Activated naive CD8-positive, alpha-beta T cell treated with anti-CD3 and anti-CD28 coated beads, Interleukin-2, amount 10 ng/mL, durations not matched to agents 7 days and 5 days (primary cell): ENCODE data around the gene PFKM. TPM values are rescaled to one million over a fixed set of nuclear protein-coding genes. Genes with fewer than 3 reads are reported as not detected.
"Not testable (repeated sequence)": the region's sequence is repeated elsewhere in the genome, so short reads cannot be mapped to it uniquely, and the experiment has no call there.

ENCODE experiments used
- ATAC-seq: fragments of 150-1000 bp; cut with Tn5 transposase; one replicate; pipeline ENCODE4 v1.10.0; 2021; ENCODE audit warnings: low read depth, moderate library complexity
- POLR2A ChIA-PET: fragments of 350-600 bp; sonication (Branson Sonifier 250); formaldehyde crosslinking; loops from one replicate; lab custom pipeline; 2021; ENCODE audit warnings: antibody characterized with exemption; lab: Charles Lee
- DNase-seq: peaks from one replicate; pipeline ENCODE4 v3.0.0; 2021
- H3K27ac Mint-ChIP-seq: one replicate; pipeline ENCODE4 v1.8.0; 2022; ENCODE audit warnings: mild to moderate bottlenecking, mixed read lengths
- H3K27me3 Mint-ChIP-seq: one replicate; pipeline ENCODE4 v1.8.0; 2022; ENCODE audit warnings: mild to moderate bottlenecking, moderate library complexity, mixed read lengths
- H3K36me3 Mint-ChIP-seq: one replicate; pipeline ENCODE4 v1.8.0; 2021; ENCODE audit warnings: mild to moderate bottlenecking, mixed read lengths
- H3K4me1 Mint-ChIP-seq: one replicate; pipeline ENCODE4 v1.8.0; 2021; ENCODE audit warnings: mixed read lengths
- H3K4me3 Mint-ChIP-seq: one replicate; pipeline ENCODE4 v1.8.0; 2022; ENCODE audit warnings: mild to moderate bottlenecking, moderate library complexity, mixed read lengths
- H3K9me3 Mint-ChIP-seq: one replicate; pipeline ENCODE4 v1.8.0; 2021; ENCODE audit warnings: mixed read lengths
- total RNA-seq, 2 experiments: library from RNA; stranded (reverse); gene quantifications; one replicate each; pipeline ENCODE4 v1.2.3, GENCODE V29; 2021

Gene PFKM
- total RNA-seq, 2 experiments from 2014 or later = 23.9 to 26.2 TPM

GRCh38 chr12:48145981-48146380 is 26.8 kb downstream of the PFKM start:
- H3K9me3 Mint-ChIP-seq = no peaks in the 10 kb centered on the region
- ATAC-seq (no peak), DNase-seq (no peak)
- no peak overlapping the region for H3K27ac Mint-ChIP-seq
- no peaks in the 10 kb centered on the region for H3K27me3 Mint-ChIP-seq
- peaks cover 3% of the 10 kb centered on the region for H3K4me1 Mint-ChIP-seq
- POLR2A ChIA-PET = no interaction called here
- H3K4me3 Mint-ChIP-seq = no peak overlapping the region
- peaks cover 11% of the 10 kb centered on the region for H3K36me3 Mint-ChIP-seq

GRCh38 chr12:48151103-48151771 is 32.1 kb downstream of the PFKM start:
- H3K27me3 Mint-ChIP-seq = no peaks in the 10 kb centered on the region
- ATAC-seq (no peak), DNase-seq (no peak)
- POLR2A ChIA-PET = interaction anchor here (0.7 to 1.1 kb wide), 2 partner anchors 44 to 541 kb away, joined by 3 read pairs; no protein-coding TSS in a partner anchor
- peaks cover 10% of the 10 kb centered on the region for H3K4me1 Mint-ChIP-seq
- peaks cover 14% of the 10 kb centered on the region for H3K36me3 Mint-ChIP-seq
- no peaks in the 10 kb centered on the region for H3K9me3 Mint-ChIP-seq
- no peak overlapping the region for H3K27ac Mint-ChIP-seq
- no peak overlapping the region for H3K4me3 Mint-ChIP-seq

- Mint-ChIP-seq H3K4me3 (peak overlapping the region; percentile 96), H3K4me1 (peaks cover 26% of the 10 kb centered on the region)
- ATAC-seq, DNase-seq, H3K27me3 Mint-ChIP-seq, H3K9me3 Mint-ChIP-seq, H3K36me3 Mint-ChIP-seq, H3K27ac Mint-ChIP-seq: not testable (repeated sequence)
- POLR2A ChIA-PET = interaction anchor here (0.7 to 3.2 kb wide), 2 partner anchors 50 to 275 kb away, joined by 4 to 41 read pairs; partner anchors contain the start of gene SENP1
These were observed 36.6 kb downstream of the PFKM start for GRCh38 chr12:48155786-48156185.

DNA sequence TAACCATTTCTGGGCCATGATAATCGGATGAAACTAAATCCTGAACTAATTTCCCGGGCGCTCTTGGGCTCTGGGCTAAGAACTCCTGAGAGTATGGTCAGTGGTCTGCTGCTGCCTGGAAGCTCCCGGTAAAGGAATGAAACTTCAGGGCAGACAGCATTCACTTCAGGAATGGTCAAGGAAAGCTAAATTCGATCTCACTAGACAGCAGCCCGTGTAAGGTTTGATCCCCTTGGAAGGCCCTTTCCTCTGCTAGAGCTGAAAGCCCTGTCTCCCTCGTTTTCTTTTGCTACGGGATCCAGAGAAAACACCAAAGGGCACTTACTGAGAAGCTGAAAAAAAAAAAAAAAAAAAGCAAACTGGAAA is 37.5 kb downstream of the PFKM start:
- no peak for DNase-seq
- POLR2A ChIA-PET = interaction anchor here (0.6 to 3.2 kb wide), 6 partner anchors 27 to 1881 kb away, joined by 3 to 41 read pairs (median 6); partner anchors contain the start of genes CCDC184 and SENP1

GRCh38 chr12:48157018-48157888 is 38.1 kb downstream of the PFKM start, which contains the start of gene ASB8:
TSS of gene ASB8 (minus strand) at chr12:48157515. CDS start at chr12:48153496, 4,019 bp downstream.
- Mint-ChIP-seq H3K27me3 (no peaks in the 10 kb centered on the region), H3K4me3 (peak within 1 kb of the TSS; percentile 96), H3K4me1 (peaks cover 30% of the 10 kb centered on the region)

More for the DNA sequence above, 37.5 kb downstream of the PFKM start:
- H3K4me3 Mint-ChIP-seq = peak overlapping the region; percentile 96
- H3K27me3 Mint-ChIP-seq = no peaks in the 10 kb centered on the region
- peak overlapping the region; percentile 95 for H3K27ac Mint-ChIP-seq
- peaks cover 30% of the 10 kb centered on the region for H3K4me1 Mint-ChIP-seq
- H3K36me3 Mint-ChIP-seq = peaks cover 10% of the 10 kb centered on the region
- no peak for ATAC-seq
- H3K9me3 Mint-ChIP-seq = no peaks in the 10 kb centered on the region

GRCh38 chr12:48157889-48158370 is 38.8 kb downstream of the PFKM start:
- Mint-ChIP-seq H3K4me3 (peak overlapping the region; percentile 96), H3K4me1 (peaks cover 29% of the 10 kb centered on the region), H3K27me3 (peaks cover 1% of the 10 kb centered on the region), H3K36me3 (peaks cover 6% of the 10 kb centered on the region), H3K27ac (peak overlapping the region; percentile 95), H3K9me3 (no peaks in the 10 kb centered on the region)
- ATAC-seq (no peak), DNase-seq (no peak)
- POLR2A ChIA-PET = interaction anchor here (0.6 to 3.2 kb wide), 9 partner anchors 10 to 442 kb away, joined by 3 to 41 read pairs (median 5); partner anchors contain the start of genes CCDC184, SENP1 and TMEM106C

More at GRCh38 chr12:48157018-48157888, 38.1 kb downstream of the PFKM start, which contains the start of gene ASB8:
- DNase-seq (peak; percentile 97), ATAC-seq (peak; percentile 98)
- peak within 1 kb of the TSS; percentile 95 for H3K27ac Mint-ChIP-seq
- POLR2A ChIA-PET = interaction anchor here (0.6 to 3.2 kb wide), 12 partner anchors 10 to 1881 kb away, joined by 3 to 41 read pairs (median 5); partner anchors contain the start of genes CCDC184, SENP1 and TMEM106C
- H3K9me3 Mint-ChIP-seq = no peaks in the 10 kb centered on the region
- peaks cover 7% of the 10 kb centered on the region for H3K36me3 Mint-ChIP-seq

DNA sequence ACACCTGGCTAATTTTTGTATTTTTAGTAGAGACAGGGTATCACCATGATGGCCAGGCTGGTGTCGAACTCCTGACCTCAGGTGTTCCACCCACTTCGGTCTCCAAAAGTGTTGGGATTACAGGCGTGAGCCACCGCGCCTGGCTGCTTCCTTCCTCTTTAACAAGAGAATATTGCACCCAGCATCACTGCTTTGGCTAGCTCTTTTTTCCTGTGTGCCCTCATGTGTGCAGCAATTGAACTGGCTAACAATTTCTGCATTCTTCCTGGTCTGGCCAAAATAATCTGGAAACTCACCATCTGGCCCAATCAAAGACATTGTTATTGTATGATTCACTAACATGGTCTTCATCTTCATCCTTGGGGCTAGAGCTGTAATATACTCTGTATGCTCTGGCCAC is 40.9 kb downstream of the PFKM start:
- Mint-ChIP-seq H3K27ac (no peak overlapping the region), H3K4me3 (no peak overlapping the region), H3K36me3 (no peaks in the 10 kb centered on the region), H3K4me1 (peaks cover 27% of the 10 kb centered on the region), H3K27me3 (peaks cover 11% of the 10 kb centered on the region), H3K9me3 (no peaks in the 10 kb centered on the region)
- ATAC-seq (no peak), DNase-seq (no peak)
- POLR2A ChIA-PET = interaction anchor here (0.5 kb wide), 1 partner anchor 294 kb away, joined by 3 read pairs; no protein-coding TSS in a partner anchor

DNA sequence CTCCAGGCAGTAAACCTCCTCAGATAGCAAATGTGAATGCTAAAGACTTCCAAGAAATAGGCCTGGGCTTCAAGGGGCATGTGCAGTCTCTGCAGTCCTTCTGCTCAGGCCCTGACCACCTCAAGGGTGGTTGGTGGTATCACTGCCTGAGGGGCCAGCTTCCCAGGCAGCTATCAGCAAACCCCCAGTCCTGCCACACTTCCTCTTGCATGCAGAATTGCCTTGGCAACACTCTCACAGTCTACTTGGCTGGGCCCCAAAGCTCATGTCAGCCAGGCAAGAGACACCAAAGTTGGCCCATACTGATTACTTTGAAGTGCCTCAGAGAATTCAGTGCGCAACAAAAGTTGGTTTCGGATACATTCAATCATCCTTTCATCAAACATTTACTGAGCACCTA is 41.6 kb downstream of the PFKM start:
- POLR2A ChIA-PET = no interaction called here
- Mint-ChIP-seq H3K4me1 (peaks cover 27% of the 10 kb centered on the region), H3K27me3 (peaks cover 14% of the 10 kb centered on the region), H3K9me3 (no peaks in the 10 kb centered on the region), H3K27ac (no peak overlapping the region), H3K36me3 (no peaks in the 10 kb centered on the region), H3K4me3 (no peak overlapping the region)
- ATAC-seq (no peak), DNase-seq (no peak)

GRCh38 chr12:48163150-48163747 is 44.1 kb downstream of the PFKM start:
- no peak overlapping the region for H3K4me3 Mint-ChIP-seq
- no peak overlapping the region for H3K27ac Mint-ChIP-seq
- POLR2A ChIA-PET = no interaction called here
- H3K36me3 Mint-ChIP-seq = no peaks in the 10 kb centered on the region
- H3K9me3 Mint-ChIP-seq = no peaks in the 10 kb centered on the region
- DNase-seq (no peak), ATAC-seq (no peak)
- peaks cover 17% of the 10 kb centered on the region for H3K27me3 Mint-ChIP-seq
- H3K4me1 Mint-ChIP-seq = peaks cover 13% of the 10 kb centered on the region

GRCh38 chr12:48164451-48164850 is 45.3 kb downstream of the PFKM start:
- ATAC-seq (no peak), DNase-seq (no peak)
- Mint-ChIP-seq H3K36me3 (no peaks in the 10 kb centered on the region), H3K9me3 (no peaks in the 10 kb centered on the region), H3K4me1 (peaks cover 13% of the 10 kb centered on the region), H3K27ac (no peak overlapping the region), H3K27me3 (peaks cover 17% of the 10 kb centered on the region), H3K4me3 (no peak overlapping the region)
- POLR2A ChIA-PET = no interaction called here

DNA sequence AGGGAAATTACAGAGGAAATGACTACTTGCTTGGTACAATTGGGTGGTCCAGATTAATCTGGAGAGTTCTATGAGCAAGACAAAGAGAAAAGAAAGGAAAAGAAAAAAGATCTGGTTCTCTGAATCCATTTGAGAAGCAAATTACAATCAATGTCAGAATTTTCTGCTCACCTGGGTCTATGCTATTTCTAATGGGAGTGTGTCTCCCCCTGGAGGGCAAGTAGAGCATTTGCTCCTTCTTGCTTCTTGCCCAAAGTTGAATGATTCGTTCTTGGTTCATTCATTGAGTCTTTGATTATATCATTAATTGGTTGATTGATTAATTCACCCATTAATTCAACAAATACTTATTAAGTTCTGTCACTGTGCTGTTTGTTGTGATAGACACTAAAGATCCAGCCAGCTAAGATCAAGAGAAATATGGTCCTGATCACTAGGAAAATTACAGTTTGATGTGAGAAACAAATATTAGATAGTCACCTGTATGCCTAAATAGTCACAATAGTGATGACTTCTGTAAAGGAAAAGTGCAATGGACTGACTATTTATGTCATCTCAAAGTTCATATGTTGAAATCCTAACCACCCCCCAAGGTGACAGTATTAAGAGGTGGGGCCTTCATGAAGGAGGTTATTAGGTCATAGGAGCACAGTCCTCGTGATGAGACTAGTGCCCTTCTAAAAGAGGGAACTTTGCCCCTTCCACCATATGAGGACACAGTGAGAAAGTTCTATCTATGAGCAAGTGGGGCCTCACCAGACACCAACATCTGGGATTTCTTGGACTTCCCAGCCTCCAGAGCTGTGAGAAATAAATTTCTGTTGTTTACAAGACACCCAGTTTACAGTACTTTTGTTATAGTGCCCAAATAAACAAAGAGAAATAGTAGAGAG is 46.2 kb downstream of the PFKM start:
- Mint-ChIP-seq H3K9me3 (no peaks in the 10 kb centered on the region), H3K36me3 (no peaks in the 10 kb centered on the region), H3K4me3 (no peak overlapping the region), H3K27me3 (peaks cover 23% of the 10 kb centered on the region), H3K4me1 (peaks cover 11% of the 10 kb centered on the region), H3K27ac (no peak overlapping the region)
- POLR2A ChIA-PET = no interaction called here
- DNase-seq (no peak), ATAC-seq (no peak)

- Mint-ChIP-seq H3K27ac (no peak overlapping the region), H3K9me3 (no peaks in the 10 kb centered on the region)
- POLR2A ChIA-PET = no interaction called here
These were observed 49.8 kb downstream of the PFKM start for GRCh38 chr12:48169011-48169410.

More at GRCh38 chr12:48169011-48169410, 49.8 kb downstream of the PFKM start:
- Mint-ChIP-seq H3K27me3 (peaks cover 19% of the 10 kb centered on the region), H3K4me3 (no peak overlapping the region), H3K36me3 (no peaks in the 10 kb centered on the region), H3K4me1 (peaks cover 2% of the 10 kb centered on the region)
- no peak for DNase-seq
- no peak for ATAC-seq
